ENCODE measurements around the gene CST6. TPM values are rescaled to one million over a fixed set of nuclear protein-coding genes. Genes with fewer than 3 reads are reported as not detected.

The CST6 gene
- total and polyA plus RNA-seq, 2 of the 4 experiments (the other 2 are of a cell fraction) = 0.54 to 3.0 TPM

DNA sequence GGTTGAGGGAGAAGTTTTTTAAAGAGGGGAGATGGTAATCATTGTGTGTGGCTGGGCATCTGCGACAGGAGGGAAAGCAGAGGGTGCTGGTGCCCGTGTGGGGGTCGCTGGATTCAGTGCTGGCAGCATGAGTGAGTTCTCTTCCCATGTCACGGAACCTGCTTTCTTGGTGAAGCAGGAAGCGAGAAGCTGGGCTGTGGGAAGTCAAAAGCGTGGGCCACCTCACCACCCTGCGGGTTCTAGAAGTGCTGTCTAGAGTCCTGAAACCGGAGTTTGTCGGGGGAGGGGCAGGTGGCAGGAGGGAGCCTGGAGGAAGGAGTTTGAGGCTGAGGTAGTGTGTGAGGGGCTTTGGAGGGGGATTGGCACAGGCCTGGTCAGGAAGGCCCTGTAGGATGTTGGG, 36.0 kb upstream of the CST6 start:
- Histone ChIP-seq H3K9me3 (ENCODE audit: control insufficient read depth, insufficient read depth, low read length) (no peaks in the 10 kb centered on the region), H3K4me3 (ENCODE audit: insufficient read depth, low read depth, low read length) (no peak overlapping the region), H3K4ac (ENCODE audit: low read depth, low read length) (no peak overlapping the region), H4K91ac (ENCODE audit: insufficient read depth, low read depth, low read length) (no peak overlapping the region), H3K56ac (ENCODE audit: extremely low read depth, insufficient read depth, low read length) (no peak overlapping the region), H3K14ac (replicated peaks; ENCODE audit: low read depth, low read length) (no peak overlapping the region), H3K27ac (ENCODE audit: insufficient read depth, low read length) (no peak overlapping the region), H3K4me1 (ENCODE audit: control insufficient read depth, insufficient read depth, low read length) (0 out of 2 replicates have a peak, but pooled peaks cover 2% of the 10 kb centered on the region), H3K27me3 (ENCODE audit: control insufficient read depth, insufficient read depth, low read length) (no peaks in the 10 kb centered on the region), H2AK9ac (replicated peaks; ENCODE audit: low read depth, low read length, poor library complexity) (peak overlapping the region; percentile 11), H3K36me3 (ENCODE audit: control insufficient read depth, insufficient read depth, low read length) (peaks cover 40% of the 10 kb centered on the region), H2AK5ac (ENCODE audit: low read depth, low read length) (peak overlapping the region; percentile 28; the same call in 1 of the 2 replicates), H3K9me1 (ENCODE audit: insufficient read depth, low read length) (no peaks in the 10 kb centered on the region), H4K20me1 (ENCODE audit: insufficient read depth, low read length) (no peaks in the 10 kb centered on the region), H2AFZ (replicated peaks; ENCODE audit: low read length, poor library complexity) (no peak overlapping the region), H3K23ac (ENCODE audit: low read depth, low read length) (no peak overlapping the region), H3K18ac (ENCODE audit: low read depth, low read length) (no peak overlapping the region), H4K5ac (ENCODE audit: low read depth, low read length) (no peak overlapping the region), H4K8ac (ENCODE audit: low read depth in 2 of 2, low read length in 2 of 2) (no peak overlapping the region), H2BK20ac (ENCODE audit: low read depth, low read length) (no peak overlapping the region), H2BK120ac (ENCODE audit: low read depth, low read length) (no peak overlapping the region), H2BK15ac (ENCODE audit: low read depth, low read length) (no peak overlapping the region), H2BK5ac (ENCODE audit: low read depth, low read length, poor library complexity, severe bottlenecking) (no peak overlapping the region), H3K9ac (ENCODE audit: low read depth, low read length) (no peak overlapping the region), H3K4me2 (ENCODE audit: low read depth, low read length) (no peak overlapping the region), H3K79me1 (ENCODE audit: low read depth in 1 of 2, low read length in 2 of 2) (peaks cover 0 to 20% of the 10 kb centered on the region in 2 experiments; a peak in 2 of 4 replicates)
- POLR2A ChIA-PET (ENCODE audit: unreplicated experiment) = no interaction called here
- dilution Hi-C loops (cut with HindIII; ENCODE audit: low sequenced_read_pairs, unreplicated experiment) = no loop called here
- ATAC-seq (ENCODE audit: low read depth) = no peak
- DNase-seq = no peak
- in situ Hi-C loops (cut with MboI; ENCODE audit: low sequenced_read_pairs) = no loop called here
- BruUV-seq (replicated peaks) = no TSS peak
- TF ChIP-seq RFX5 (IDR thresholded peaks at IDR 0.05; ENCODE audit: low read depth, low read length) (no peak), CTCF (conservative IDR thresholded peaks at IDR 0.05; ENCODE audit: low read depth, low read length) (no peak), SMC3 (IDR thresholded peaks at IDR 0.05; ENCODE audit: low read depth, low read length) (no peak), FOS (IDR thresholded peaks at IDR 0.05; ENCODE audit: low read depth, low read length) (no peak), MAFK (IDR thresholded peaks at IDR 0.05; ENCODE audit: low read depth, low read length) (no peak), CEBPB (IDR thresholded peaks at IDR 0.05; ENCODE audit: low read depth, low read length) (no peak), CHD1 (IDR thresholded peaks at IDR 0.05; ENCODE audit: low read depth, low read length) (no peak), BHLHE40 (IDR thresholded peaks at IDR 0.05; ENCODE audit: low read depth, low read length) (no peak), POLR2A (IDR thresholded peaks at IDR 0.05; ENCODE audit: low read depth, low read length) (no peak), RCOR1 (IDR thresholded peaks at IDR 0.05; ENCODE audit: insufficient replicate concordance, low read length) (no peak), RAD21 (IDR thresholded peaks at IDR 0.05; ENCODE audit: low read length) (no peak), MXI1 (IDR thresholded peaks at IDR 0.05; ENCODE audit: borderline replicate concordance, low read depth, low read length) (no peak), NFE2L2 (IDR thresholded peaks at IDR 0.05; ENCODE audit: low read depth, low read length) (no peak)
- intact Hi-C loops (cut with micrococcal nuclease) = no loop called here
- CTCF ChIA-PET = interaction anchor here (0.7 kb wide), 1 partner anchor 1607 kb away, joined by 4 read pairs; no protein-coding TSS in a partner anchor
- WGBS, 2 experiments (ENCODE audit: extremely low coverage in 2 of 2, insufficient read length in 1 of 2) = 96% methylated on average over 9 of the region's 9 CpGs; no CpG with 5 or more reads in 1 of the 2 experiments

Data from IMR-90 (cell line).